GM18951 (cell line): ENCODE data around the gene ADISSP.

Experiments
- POLR2A ChIP-seq: IDR thresholded peaks from 4 replicates; pipeline ENCODE4 v1.6.1; 2011; ENCODE audit warnings: mild to moderate bottlenecking; ENCODE audit not compliant: insufficient read length, insufficient read depth; ENCODE audit errors: extremely low read depth
- in situ Hi-C: fragments of 300-500 bp; cut with MboI; formaldehyde crosslinking; loops from one replicate; pipeline ENCODE4 v1.12.0; 2022; ENCODE audit warnings: low sequenced_read_pairs, mixed read lengths, inconsistent platforms; ENCODE audit not compliant: unreplicated experiment

The ADISSP gene

GRCh38 chr20:3763671-3764601 lies 3.6 kb downstream of the ADISSP start:
- no peak for TF ChIP-seq POLR2A
- in situ Hi-C loops, result no loop called here

GRCh38 chr20:3760655-3761348 lies 6.8 kb downstream of the ADISSP start:
- in situ Hi-C loops, result no loop called here
- no peak for TF ChIP-seq POLR2A

GRCh38 chr20:3759884-3760283 lies 7.7 kb downstream of the ADISSP start:
- in situ Hi-C loops, result no loop called here
- TF ChIP-seq POLR2A, result no peak

GRCh38 chr20:3759316-3759823 lies 8.2 kb downstream of the ADISSP start:
- TF ChIP-seq POLR2A, result no peak
- in situ Hi-C loops, result no loop called here

DNA sequence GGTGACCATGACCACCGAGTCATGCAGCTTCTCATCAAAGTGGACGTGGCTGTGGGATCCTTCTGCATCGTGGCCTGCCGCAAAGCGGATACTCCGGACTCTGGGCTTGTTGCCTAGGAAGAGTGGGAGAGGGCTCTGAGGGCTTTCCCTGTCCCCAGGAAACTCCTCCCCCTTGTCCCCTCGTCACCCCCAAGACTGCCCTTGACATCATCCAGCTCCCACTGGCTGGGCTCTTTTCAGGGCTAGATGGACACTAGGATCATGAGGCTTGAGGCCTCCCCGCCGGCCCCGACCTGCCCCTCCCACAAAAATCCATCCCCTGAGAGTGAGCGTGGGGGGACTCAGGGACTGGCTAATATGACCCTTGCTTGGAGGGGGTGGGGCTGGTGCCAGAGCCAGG lies 9.0 kb downstream of the ADISSP start:
- no peak for TF ChIP-seq POLR2A
- in situ Hi-C loops, result no loop called here

DNA sequence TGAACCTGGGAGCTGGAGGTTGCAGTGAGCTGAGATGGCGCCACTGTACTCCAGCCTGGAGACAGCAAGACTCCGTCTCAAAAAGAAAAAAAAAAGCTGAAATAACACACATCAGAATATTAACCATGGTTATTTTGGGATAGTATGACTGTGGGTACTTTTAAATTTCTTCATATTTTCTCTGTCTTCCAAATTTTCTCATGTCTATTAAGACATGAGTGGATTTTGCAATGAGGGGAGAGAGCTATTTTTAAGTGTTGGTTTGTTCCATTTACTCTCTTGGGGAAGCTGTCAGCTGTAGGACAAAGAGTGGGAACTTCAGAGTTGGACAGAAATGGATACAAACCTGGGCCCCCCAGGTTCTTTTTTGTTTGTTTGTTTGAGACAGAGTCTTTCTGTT lies 10.3 kb downstream of the ADISSP start:
- in situ Hi-C loops, result no loop called here
- TF ChIP-seq POLR2A, result no peak

- in situ Hi-C loops, result no loop called here
- no peak for TF ChIP-seq POLR2A
Measured at GRCh38 chr20:3755814-3756480, 11.6 kb downstream of the ADISSP start.

GRCh38 chr20:3755269-3755668 lies 12.3 kb downstream of the ADISSP start:
- in situ Hi-C loops, result no loop called here
- TF ChIP-seq POLR2A, result no peak

DNA sequence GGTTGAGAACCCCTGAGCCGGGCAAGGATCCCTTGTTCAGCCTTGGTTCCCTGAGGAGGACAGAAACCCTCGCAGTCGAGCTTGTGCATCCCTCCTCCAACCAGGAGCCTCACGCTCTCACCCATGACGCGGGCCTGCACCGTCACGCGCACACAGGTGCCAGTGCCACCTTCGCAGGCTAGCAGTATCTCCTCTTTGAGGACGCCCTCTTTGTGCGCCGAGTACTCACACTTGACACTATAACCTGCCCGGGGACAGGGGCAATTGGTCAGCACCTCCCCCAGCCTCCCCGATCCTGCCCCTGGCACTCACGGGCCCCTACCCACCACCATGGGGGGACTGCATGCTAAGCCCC lies 13.3 kb downstream of the ADISSP start:
- in situ Hi-C loops, result no loop called here
- no peak for TF ChIP-seq POLR2A

- in situ Hi-C loops, result no loop called here
- TF ChIP-seq POLR2A, result no peak
Measured at GRCh38 chr20:3753501-3754275, 13.9 kb downstream of the ADISSP start.

GRCh38 chr20:3753098-3753497 lies 14.5 kb downstream of the ADISSP start:
- TF ChIP-seq POLR2A, result no peak
- in situ Hi-C loops, result no loop called here

DNA sequence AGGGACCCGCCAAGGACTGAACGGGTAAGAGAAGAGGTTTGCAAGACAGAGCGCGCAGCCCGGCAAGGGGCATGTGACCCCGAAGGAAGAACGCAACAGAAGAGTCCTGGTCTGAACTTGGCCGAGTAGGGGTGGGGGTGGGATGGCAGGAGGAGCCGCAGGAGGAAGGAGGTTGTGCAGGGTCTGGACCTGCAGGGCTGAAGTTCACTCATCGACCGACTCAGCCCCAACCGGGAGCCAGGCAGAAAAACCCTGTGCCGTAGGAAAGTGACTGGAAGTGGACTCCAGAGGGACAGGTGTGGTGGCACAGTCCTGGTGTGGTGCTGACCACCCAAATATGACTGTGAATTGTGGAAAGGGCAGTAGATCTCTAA lies 15.2 kb downstream of the ADISSP start:
- TF ChIP-seq POLR2A, result no peak
- in situ Hi-C loops, result no loop called here
